GM18499 (cell line): ENCODE data around the gene TEX51.

Experiments
- ATAC-seq: cut with Tn5 transposase; IDR thresholded peaks from one replicate; pipeline ENCODE4 v1.9.1; 2021; ENCODE audit warnings: moderate number of reproducible peaks; ENCODE audit not compliant: insufficient read depth, unreplicated experiment

TEX51 gene

DNA sequence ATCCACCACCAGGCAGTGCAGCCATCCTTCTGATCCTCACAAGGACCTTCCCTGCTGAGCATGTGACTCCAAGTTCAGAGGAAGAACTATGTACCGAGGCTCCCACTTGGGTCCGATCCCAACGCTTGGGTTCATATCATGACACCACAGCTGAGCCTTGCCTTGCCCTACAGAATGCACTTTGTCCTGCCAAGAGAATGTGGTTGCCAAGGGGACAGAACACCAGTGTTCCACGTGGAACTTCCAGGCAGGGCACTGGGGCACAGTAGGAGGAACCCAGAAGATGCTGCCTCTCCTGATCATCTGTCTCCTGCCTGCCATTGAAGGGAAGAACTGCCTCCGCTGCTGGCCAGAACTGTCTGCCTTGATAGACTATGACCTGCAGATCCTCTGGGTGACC lies at the start of gene TEX51:
Gene TEX51, plus strand, starts transcription at position 255 of the 400 bp plus-strand sequence. Its CDS starts 29 bp downstream, at position 284.
- ATAC-seq = no peak

DNA sequence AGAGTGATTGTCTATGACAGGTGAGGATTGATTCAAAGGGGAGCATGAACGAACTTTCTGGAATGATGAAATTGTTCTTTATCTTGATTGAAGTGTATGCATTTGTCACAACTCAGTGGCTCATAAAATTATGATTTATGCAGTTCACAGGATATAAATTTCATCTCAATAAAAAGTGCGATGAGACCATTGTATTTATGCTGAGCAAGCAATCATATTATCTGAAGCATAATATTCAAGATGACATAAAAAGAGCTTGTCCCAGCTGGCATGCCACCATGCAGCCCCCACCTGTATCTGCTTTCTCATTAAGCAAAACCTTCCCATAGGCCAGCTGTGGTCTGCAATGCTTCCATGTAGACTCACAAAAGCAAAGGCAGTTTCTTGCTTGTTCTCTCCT lies 49.6 kb upstream of the TEX51 start:
- ATAC-seq = no peak

DNA sequence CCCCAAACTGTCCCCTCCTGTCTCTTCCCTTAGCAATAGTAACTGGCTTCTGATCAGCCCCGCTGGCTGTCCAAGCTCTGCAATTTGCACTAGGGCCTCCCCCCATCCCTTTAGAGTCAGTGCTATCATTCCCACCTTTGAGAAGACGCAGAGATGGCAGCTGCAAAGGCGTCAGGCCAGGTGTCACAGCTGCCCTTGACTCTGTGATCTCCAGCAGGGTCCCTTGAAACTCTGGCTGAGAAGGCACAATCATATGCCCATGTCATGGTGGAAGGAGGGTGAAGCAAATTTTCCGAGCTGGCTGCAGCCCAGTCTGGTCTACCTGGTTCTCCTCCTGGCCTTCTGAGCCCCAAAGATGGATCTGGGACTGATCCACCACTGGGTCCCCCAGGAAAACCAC lies 49.2 kb upstream of the TEX51 start:
- no peak for ATAC-seq

DNA sequence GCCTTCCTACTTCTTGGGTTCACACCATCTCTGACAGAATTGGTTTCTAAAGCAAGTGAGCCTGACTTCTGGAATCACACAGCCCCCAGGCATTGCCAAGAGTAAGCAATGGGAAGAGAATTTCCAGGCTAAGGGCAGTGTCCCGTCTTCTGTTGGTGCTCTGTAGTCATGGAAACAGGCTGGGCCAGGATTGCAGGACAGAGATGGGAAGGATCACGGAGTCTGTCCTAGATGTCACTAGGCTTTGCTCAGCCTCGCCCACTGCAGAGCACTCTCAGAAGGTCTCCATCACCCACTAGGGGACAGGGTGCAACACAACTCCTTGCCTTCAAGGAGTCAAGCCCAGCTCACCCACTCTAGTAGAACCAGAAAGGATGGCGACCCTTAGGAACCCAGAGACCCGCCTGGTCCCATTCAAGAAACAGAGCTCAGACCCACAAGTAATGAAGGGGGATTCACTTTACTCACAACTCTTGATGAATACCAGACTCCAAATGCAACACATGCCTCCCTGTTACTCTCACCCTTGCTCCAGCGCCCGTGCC lies 48.6 kb upstream of the TEX51 start:
- ATAC-seq = no peak

DNA sequence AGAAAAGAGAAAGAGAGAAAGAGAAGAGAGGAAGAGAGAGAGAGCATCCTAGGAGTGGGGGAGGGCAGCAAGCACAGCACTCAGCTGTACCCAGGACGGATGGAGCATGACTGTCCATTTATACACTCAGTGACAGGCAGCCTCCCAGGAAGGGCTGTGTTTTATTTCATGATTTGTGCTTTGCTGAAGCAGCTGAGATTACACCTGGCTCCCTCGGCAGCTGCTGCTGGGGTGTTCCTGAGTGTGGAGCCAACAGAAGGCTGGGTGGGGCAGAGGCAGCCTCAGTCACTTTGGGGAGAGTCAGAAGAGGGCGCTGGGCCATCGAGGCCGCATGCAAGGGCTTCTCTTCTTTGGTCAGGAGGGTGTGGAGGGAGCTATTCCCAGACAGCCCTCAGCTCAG lies 47.8 kb upstream of the TEX51 start:
- ATAC-seq = no peak

DNA sequence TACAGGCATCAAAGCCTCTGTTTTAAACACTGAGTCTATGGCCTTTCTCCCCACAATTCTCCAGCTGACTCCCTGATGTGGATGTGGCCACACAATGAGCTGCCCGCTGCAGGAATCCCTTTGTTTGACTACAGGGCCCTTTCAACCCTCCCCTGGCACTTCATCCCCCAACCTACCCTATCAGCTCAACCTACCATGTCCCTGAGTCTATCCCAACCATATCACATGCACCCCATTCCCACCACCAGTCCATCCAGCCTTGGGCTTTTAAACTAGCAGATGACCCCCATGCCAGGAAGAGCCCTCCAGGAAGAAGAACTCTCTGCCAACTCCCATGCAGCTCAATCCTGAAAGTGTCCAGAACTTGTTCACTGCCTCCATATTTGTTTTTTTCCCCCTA lies 46.9 kb upstream of the TEX51 start:
- no peak for ATAC-seq

DNA sequence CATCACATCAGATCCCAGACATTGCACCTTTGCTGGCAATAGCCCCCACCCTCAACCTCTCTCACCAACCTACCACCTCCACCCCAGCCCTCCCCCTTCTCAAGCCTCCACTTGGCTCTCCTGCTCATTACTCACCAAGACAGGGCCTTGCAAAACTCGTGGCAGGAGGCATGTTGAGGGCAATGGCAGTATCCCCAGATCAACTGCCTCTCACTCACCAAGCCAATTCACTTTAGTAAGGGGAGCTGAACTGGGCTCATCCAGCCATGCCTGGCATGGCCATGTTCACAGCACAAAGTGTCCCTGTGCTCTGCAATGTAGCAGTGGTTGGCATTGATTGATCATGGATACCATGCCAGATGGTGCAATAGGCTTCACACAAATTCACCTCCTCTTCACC lies 46.3 kb upstream of the TEX51 start:
- ATAC-seq = no peak

DNA sequence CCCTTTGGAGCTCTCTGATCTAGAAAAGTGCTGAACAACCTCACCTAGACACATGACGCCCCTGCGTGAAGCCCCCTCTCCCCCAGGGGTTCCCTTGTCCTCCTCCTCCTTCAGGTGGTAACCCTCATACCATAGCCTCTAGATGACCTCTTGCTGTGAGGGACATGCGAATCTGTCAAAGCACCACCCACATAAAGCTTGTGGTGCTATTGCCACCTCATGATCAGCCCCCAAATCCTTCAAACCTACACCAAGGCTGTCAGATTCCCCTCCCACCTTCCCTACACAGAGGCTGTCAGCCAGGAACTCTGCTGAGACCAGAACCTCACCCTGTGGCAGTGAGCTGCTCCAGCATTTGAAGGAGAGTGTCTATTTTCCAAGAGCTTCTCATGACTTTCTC lies 43.1 kb upstream of the TEX51 start:
- no peak for ATAC-seq

DNA sequence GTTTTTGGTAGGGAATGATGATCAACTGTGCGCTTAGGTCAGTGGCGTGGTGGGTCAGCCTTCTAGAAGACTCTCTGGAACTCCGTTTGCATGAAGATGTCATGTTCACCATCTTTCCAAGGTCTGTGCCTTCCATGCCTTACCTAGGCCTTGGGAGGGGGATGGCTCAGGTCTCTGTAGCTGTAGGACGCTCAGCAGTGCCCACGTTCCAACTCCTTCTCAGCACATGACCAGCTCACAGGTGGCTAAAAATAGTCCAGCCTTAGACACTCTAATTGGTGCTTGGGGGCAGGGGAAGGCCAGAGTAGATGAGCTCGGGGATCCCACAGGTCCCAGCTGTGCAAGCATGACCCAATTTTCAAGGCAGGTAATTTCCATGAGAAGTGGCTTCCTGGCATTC lies 42.3 kb upstream of the TEX51 start:
- no peak for ATAC-seq

DNA sequence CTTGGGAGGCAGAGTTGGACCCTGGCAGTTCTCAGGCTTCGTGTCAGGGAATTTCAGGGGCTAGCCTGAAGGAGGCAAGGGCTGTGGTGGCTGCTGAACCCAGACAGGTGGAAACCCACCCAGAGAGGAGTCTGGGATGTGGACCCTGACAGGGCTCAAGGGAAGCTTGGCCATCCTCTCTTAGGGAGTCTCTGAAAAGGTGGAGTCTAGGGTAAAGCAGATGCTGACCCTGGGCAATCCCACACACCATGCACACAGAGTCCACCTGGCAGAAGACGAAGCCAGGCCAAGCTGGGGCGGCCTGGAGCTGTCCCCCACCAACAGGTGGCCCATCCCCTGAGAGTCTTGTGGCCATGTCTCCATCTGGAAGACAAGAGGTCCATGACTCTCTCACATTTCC lies 41.2 kb upstream of the TEX51 start:
- no peak for ATAC-seq

DNA sequence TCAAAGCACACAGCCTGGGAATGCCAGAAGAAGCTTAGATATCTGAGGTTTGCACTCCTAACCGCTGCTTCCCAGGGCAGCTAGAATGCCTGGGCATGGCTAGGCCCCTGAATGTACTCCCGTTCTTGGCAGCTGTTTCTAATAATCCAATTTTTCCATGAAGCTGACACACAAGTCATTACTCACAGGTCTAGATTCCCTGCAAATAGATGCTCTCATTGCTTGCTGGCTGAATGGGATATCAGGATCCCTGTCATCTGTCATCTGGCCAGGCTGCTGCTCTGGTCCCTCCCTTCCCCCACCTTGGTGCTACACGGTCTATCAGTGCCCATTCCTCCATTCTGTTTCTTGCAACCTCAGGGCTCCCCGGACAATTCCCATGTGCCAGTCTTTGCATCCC lies 40.7 kb upstream of the TEX51 start:
- no peak for ATAC-seq

DNA sequence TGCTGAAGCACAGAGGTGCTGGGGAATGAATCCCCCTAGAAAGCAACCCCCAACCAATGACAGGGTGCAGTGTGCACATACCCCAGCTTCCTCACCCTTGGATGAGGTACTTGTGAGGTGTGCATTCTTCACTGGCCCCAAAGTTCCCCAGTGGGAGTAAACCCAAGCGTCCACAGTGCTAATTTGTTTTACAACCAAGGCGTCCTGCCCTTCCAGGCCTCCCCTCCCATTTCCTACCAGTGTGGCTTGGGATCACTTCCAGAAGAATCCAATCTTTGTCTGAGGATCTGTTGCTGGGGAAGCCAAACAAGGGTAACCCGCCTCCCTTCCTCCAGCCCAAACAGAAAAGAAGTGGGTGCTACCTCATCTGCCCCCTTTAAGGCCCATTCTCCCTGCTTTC lies 40.3 kb upstream of the TEX51 start:
- no peak for ATAC-seq

DNA sequence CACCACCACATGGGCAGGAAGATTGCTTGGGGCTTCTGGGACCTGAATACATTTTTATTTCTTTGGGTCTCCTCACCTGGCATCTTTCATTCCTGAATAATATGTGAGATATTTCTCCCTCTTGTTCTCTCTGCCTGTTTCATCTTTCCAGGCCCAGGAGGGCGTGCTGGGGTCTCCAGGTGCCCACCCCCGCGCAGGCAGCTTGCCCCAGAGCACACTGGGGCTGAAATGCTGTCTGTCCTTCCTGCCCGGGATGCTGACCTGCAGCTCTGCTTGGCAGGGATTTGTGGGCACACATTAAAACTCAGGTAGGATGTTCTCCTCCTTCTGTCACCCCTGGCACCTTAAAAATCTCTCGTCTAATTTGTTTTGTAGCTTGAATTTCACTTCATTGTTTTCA lies 39.7 kb upstream of the TEX51 start:
- ATAC-seq = no peak

DNA sequence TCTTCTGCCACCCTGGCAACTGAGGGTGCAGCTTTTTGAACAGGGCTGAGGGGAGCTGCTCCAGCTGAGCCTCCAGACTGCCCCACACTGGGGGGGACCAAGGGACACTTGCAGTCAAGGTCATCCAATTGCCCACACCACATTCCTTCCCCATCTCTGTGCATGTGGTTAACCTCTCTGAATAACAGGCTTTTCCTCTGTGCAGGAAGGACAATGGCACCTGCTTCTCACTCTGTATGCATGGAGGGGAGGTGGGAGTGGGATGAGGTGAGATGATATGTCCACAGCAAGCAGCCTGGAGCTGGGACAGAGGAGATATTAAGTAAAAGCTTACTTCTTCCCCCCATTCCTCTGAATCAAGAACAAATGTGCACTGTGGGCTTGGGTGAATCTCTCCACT lies 39.1 kb upstream of the TEX51 start:
- no peak for ATAC-seq

DNA sequence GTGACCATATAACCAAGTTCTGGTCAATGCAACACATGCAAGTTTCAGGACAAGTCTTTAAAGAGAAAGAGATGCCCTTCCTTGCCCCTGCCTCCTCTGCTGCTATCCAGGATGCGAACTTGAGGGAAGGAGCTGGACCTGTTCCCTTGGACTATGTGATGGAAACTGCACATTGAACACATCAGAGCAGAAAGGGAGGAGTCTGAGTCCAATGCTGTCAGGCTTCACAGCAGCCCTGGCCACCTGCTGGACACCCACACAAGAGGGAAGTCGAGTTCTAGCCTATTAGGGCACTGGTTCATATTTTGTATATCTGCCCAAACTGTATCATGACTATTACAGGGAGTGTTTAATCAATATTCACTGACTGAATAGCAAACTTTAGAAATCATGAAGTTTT lies 38.3 kb upstream of the TEX51 start:
- no peak for ATAC-seq

DNA sequence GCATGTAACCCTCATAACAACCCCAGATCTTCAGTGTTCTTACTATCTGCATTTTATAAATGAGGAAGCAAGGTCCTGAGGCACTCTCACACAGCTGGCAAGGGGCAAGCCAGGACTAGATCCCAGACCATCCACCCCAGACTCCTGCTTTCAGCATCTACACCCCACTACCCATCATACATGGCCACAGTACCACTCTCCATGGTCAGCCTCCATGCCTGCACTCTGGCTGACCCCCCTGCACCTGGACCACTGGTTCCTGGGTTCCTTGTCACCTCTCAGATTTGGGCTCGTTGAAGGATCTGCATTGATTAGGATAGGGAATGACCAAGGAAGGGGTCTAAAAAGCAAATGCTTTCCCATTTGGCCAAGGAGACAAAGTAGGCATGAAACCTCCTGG lies 36.0 kb upstream of the TEX51 start:
- no peak for ATAC-seq

DNA sequence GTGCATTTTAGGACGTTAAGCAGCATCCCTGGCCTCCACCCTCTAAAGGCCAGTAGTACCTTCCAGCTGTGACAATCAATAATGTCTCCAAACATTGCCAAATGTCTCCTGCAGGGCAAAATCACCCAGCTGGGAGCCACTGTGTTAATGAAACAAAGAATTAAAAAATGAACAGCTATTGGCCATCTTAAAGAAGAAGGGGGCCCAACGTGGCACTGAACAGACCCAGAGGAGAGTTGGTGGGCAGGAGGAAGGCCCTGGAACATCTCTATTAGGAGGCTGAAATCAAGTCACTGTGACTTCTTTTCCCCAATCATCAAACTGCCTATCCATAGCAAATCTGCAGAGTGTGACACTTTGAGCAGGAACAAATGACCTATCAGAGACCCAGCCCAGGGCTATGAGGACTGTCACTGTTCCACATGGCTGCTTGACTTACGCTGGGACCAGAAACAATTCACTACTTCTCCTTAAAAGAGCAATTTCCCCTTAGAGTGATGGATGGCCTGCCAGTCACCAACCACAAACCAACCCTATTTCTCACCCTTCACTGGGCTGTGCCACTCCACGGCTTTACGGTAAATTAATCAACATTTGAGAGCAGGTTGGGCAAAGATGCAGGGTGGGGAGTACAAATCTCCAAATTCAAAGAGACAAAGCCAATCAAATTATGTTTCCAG lies 35.2 kb upstream of the TEX51 start:
- no peak for ATAC-seq

DNA sequence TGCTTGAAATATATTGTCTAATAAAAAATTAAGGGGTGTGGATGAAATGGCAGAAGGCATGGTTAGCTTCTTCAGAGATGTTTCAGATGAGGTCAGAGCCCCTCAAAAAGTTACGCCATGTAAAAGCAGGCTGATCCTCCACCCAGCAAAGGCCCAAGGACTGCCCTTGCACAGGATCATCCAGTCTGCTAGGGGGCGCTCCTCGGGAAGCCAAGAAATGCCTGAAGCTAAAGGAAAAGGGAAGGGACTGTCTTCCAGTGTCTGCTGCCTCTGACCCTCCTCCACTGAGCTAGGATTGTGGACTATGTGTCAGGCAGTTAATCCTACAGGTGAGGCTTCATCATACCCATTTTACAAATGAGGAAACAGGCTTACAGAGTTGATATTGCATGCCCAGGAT lies 33.8 kb upstream of the TEX51 start:
- ATAC-seq = no peak

DNA sequence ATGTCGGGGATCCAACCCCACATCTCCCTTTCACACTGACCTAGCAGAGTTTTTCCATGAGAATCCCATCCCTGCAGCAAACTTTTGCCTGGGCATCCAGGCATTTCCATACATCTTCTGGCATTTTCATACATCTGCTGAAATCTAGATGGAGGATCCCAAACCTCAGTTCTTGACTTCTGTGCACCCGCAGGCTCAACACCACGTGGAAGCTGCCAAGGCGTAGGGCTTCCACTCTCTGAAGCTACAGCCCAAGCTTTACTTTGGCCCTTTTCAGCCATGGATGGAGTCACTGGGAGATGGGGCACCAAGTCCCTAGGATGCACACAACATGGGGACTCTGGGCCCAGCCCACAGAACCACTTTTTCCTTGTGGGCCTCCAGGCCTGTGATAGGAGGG lies 32.2 kb upstream of the TEX51 start:
- no peak for ATAC-seq

DNA sequence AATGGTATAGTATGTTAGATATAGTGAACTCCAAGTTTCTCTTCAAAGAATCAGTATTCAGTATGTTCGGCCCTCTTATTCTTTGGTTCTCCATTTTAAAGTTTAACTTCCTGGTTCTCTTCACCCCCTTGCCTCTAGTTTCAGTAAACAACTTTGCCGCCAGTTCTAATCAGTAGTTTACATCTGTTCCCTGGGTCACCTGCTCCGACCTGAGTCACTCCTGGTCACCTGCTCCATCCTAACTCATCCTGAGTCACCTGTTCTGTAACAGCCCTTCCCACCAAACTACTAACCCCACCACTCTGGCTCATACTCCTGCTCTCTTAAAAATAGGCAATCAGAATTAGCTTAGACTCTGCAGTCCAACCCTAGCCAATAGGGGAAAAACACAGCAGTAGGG lies 23.7 kb upstream of the TEX51 start:
- no peak for ATAC-seq

DNA sequence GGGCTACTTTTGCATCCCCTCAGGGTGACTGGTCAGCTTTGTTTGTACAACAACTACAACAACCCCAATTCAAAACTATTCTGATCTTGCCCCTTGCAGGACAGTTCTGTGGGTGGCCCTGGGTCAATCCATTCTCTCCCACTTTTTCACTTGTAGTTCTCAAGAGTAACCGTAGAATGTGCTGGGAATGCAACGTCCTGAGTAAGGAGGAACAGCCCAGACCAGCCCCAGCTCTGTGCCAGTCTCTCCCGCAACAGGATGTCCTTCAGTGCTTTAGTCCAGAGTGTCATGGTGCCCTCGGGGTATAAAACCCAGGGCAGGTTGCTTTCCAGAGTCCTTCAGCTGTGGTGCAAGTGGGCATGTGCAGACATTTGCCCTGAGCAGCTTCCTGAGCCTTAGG lies 22.1 kb upstream of the TEX51 start:
- ATAC-seq = no peak

DNA sequence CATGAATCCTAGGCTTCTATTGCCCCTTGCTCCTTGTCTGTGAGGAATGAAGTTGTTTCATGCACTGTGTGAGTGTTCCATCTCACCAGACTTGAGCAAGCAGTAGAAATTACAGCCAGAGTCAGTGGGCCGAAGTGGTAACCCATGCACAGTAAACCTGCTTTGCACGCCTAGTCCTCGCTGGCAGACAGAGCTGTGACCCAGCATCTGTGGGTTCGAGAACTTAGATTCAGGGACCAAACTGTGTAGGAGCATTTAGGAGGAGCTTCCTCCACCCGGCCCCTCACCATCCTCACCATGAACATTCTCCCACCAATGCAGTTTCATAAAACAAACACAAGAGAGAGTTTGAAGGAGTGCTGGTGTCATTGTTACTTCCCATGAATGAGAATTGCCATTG lies 21.6 kb upstream of the TEX51 start:
- ATAC-seq = no peak
